Measurements from ENCODE around the gene ZGLP1. TPM values are rescaled to one million over a fixed set of nuclear protein-coding genes. Genes with fewer than 3 reads are reported as not detected.

The ZGLP1 gene
- total and polyA plus RNA-seq, 2 of the 13 experiments (the other 11 are each of a cell fraction or from before 2014, with no cell fraction given): 2.4 to 3.0 TPM

DNA sequence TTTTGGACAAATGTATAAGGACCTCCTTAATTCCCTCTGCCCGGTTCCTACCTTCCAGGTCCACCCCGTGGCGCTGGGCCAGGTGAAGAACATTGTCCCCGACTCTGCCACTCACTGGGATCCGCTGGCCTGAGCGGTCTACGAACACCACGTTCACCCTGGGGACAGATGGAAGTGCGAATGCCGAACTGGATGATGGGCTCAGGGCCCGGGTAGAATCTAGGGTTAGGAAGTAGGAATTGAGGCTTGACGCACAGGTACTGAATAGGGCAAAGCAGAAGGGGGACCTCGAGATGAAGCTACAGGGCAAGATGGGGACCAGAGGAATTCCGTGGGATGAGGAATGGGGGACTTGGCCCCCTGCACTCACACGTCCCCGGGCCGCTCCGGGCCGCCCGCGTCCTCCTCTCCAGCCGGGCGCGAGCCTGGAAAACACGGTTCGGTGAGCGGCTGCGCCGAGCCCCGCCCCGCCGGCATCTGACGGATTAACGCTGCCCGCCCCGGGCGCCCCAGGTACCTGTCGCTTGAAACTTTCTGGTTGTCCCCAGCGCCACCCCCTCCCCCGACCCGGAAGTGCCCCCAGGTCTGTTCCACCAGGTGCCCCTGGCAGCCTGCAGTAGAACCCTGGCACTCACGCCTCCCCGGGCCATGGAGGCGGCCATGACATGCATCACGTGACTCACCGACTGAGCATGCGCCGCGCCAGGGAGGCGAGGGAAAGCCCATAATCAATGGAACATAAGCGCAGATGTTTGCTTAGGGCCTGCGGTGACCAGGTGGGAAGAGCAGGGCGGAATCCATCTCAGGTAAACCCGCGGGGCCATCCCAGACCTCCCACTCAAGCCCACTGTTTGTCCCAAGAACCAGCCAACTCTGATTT is 6.0 kb upstream of the ZGLP1 start, which contains the start of gene FDX2 (continued):
- TF ChIP-seq SYNCRIP (IDR thresholded peaks at IDR 0.05; ENCODE audit: insufficient read depth, low read depth, low read length) (no peak), RAD51 (IDR thresholded peaks at IDR 0.05; ENCODE audit: borderline replicate concordance) (peak; percentile 97), ZNF607 (CRISPR knock-in tag; IDR thresholded peaks at IDR 0.05; ENCODE audit: borderline replicate concordance) (no peak), U2AF1 (optimal IDR thresholded peaks at IDR 0.05; ENCODE audit: low read depth, low read length) (peak; percentile 42), ZNF317 (CRISPR knock-in tag; IDR thresholded peaks at IDR 0.05) (no peak), STAG1 (CRISPR knock-in tag; IDR thresholded peaks at IDR 0.05) (no peak), ZKSCAN1 (IDR thresholded peaks at IDR 0.05; ENCODE audit: low read length) (no peak), RBM39 (IDR thresholded peaks at IDR 0.05; ENCODE audit: low read depth, low read length, poor library complexity, severe bottlenecking) (no peak), GPN1 (CRISPR knock-in tag; IDR thresholded peaks at IDR 0.05; ENCODE audit: borderline replicate concordance) (no peak), ZNF570 (CRISPR knock-in tag; IDR thresholded peaks at IDR 0.05; ENCODE audit: borderline replicate concordance) (no peak), ZNF124 (CRISPR knock-in tag; IDR thresholded peaks at IDR 0.05) (peak; percentile 26; the same call in 1 of the 2 replicates), NR2F6 (IDR thresholded peaks at IDR 0.05) (no peak), NR2F6 (CRISPR knock-in tag; IDR thresholded peaks at IDR 0.05) (peak; percentile 37; the same call in 1 of the 2 replicates), CBX1 (IDR thresholded peaks at IDR 0.05; ENCODE audit: low read depth) (peak; percentile 47), TBX2 (CRISPR knock-in tag; IDR thresholded peaks at IDR 0.05; ENCODE audit: borderline replicate concordance) (peak; percentile 52; the same call in 1 of the 2 replicates), ZNF136 (CRISPR knock-in tag; IDR thresholded peaks at IDR 0.05; ENCODE audit: low read depth) (no peak)
- TF ChIP-seq, protein P1, sequence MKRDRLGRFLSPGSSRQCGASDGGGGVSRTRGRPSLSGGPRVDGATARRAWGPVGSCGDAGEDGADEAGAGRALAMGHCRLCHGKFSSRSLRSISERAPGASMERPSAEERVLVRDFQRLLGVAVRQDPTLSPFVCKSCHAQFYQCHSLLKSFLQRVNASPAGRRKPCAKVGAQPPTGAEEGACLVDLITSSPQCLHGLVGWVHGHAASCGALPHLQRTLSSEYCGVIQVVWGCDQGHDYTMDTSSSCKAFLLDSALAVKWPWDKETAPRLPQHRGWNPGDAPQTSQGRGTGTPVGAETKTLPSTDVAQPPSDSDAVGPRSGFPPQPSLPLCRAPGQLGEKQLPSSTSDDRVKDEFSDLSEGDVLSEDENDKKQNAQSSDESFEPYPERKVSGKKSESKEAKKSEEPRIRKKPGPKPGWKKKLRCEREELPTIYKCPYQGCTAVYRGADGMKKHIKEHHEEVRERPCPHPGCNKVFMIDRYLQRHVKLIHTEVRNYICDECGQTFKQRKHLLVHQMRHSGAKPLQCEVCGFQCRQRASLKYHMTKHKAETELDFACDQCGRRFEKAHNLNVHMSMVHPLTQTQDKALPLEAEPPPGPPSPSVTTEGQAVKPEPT (CRISPR knock-in tag; IDR thresholded peaks at IDR 0.05; ENCODE audit: low read depth): no peak
- TF ChIP-seq, protein P2, sequence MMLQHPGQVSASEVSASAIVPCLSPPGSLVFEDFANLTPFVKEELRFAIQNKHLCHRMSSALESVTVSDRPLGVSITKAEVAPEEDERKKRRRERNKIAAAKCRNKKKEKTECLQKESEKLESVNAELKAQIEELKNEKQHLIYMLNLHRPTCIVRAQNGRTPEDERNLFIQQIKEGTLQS (CRISPR knock-in tag; IDR thresholded peaks at IDR 0.05): no peak
- TF ChIP-seq, protein P3, sequence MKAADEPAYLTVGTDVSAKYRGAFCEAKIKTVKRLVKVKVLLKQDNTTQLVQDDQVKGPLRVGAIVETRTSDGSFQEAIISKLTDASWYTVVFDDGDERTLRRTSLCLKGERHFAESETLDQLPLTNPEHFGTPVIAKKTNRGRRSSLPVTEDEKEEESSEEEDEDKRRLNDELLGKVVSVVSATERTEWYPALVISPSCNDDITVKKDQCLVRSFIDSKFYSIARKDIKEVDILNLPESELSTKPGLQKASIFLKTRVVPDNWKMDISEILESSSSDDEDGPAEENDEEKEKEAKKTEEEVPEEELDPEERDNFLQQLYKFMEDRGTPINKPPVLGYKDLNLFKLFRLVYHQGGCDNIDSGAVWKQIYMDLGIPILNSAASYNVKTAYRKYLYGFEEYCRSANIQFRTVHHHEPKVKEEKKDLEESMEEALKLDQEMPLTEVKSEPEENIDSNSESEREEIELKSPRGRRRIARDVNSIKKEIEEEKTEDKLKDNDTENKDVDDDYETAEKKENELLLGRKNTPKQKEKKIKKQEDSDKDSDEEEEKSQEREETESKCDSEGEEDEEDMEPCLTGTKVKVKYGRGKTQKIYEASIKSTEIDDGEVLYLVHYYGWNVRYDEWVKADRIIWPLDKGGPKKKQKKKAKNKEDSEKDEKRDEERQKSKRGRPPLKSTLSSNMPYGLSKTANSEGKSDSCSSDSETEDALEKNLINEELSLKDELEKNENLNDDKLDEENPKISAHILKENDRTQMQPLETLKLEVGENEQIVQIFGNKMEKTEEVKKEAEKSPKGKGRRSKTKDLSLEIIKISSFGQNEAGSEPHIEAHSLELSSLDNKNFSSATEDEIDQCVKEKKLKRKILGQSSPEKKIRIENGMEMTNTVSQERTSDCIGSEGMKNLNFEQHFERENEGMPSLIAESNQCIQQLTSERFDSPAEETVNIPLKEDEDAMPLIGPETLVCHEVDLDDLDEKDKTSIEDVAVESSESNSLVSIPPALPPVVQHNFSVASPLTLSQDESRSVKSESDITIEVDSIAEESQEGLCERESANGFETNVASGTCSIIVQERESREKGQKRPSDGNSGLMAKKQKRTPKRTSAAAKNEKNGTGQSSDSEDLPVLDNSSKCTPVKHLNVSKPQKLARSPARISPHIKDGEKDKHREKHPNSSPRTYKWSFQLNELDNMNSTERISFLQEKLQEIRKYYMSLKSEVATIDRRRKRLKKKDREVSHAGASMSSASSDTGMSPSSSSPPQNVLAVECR (CRISPR knock-in tag; IDR thresholded peaks at IDR 0.05; ENCODE audit: borderline replicate concordance): peak; percentile 95
- TF ChIP-seq, protein P4, sequence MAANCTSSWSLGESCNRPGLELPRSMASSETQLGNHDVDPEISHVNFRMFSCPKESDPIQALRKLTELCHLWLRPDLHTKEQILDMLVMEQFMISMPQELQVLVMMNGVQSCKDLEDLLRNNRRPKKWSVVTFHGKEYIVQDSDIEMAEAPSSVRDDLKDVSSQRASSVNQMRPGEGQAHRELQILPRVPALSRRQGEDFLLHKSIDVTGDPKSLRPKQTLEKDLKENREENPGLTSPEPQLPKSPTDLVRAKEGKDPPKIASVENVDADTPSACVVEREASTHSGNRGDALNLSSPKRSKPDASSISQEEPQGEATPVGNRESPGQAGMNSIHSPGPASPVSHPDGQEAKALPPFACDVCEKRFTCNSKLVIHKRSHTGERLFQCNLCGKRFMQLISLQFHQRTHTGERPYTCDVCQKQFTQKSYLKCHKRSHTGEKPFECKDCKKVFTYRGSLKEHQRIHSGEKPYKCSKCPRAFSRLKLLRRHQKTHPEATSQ (CRISPR knock-in tag; IDR thresholded peaks at IDR 0.05; ENCODE audit: borderline replicate concordance): no peak

Measured in HepG2 (cell line).